Smooth muscle cell (in vitro differentiated cells): ENCODE measurements around the gene PTPN20. TPM values are rescaled to one million over a fixed set of nuclear protein-coding genes. Genes with fewer than 3 reads are reported as not detected.

Experiments used
- DNase-seq: peaks from one replicate; lab custom pipeline; 2025; ENCODE audit not compliant: unreplicated experiment; lab: John Stamatoyannopoulos, UW
- H2AFZ ChIP-seq: fragments of 200-600 bp; sonication (generic); 2 replicates; pipeline ENCODE4 v1.6.0; 2016; ENCODE audit warnings: antibody characterized with exemption, low read depth, mild to moderate bottlenecking
- H3F3A ChIP-seq: fragments of 200-600 bp; sonication (generic); 2 replicates; pipeline ENCODE4 v1.6.0; 2017; ENCODE audit warnings: antibody characterized with exemption, low read depth
- H3K27ac ChIP-seq: fragments of 200-600 bp; sonication (generic); 2 replicates; pipeline ENCODE4 v1.5.1; 2016; ENCODE audit warnings: low read depth, mild to moderate bottlenecking
- H3K27me3 ChIP-seq: fragments of 200-600 bp; sonication (generic); 2 replicates; pipeline ENCODE4 v1.6.1; 2016; ENCODE audit warnings: low read depth, mild to moderate bottlenecking
- H3K36me3 ChIP-seq: fragments of 200-600 bp; sonication (generic); 2 replicates; pipeline ENCODE4 v1.5.1; 2016; ENCODE audit warnings: low read depth
- H3K4me1 ChIP-seq: fragments of 200-600 bp; sonication (generic); 2 replicates; pipeline ENCODE4 v1.5.1; 2016; ENCODE audit warnings: low read depth
- H3K4me2 ChIP-seq: fragments of 200-600 bp; sonication (generic); 2 replicates; pipeline ENCODE4 v1.6.0; 2016; ENCODE audit warnings: mild to moderate bottlenecking
- H3K4me3 ChIP-seq: fragments of 200-600 bp; sonication (generic); 2 replicates; pipeline ENCODE4 v1.5.1; 2016; ENCODE audit warnings: mild to moderate bottlenecking
- H3K79me2 ChIP-seq: fragments of 200-600 bp; sonication (generic); 2 replicates; pipeline ENCODE4 v1.6.0; 2016; ENCODE audit warnings: low read depth, mild to moderate bottlenecking
- H3K9ac ChIP-seq: fragments of 200-600 bp; sonication (generic); 2 replicates; pipeline ENCODE4 v1.6.0; 2016; ENCODE audit warnings: low read depth
- H3K9me3 ChIP-seq: fragments of 200-600 bp; sonication (generic); replicated peaks from 2 replicates; pipeline ENCODE4 v1.5.1; 2016; ENCODE audit warnings: low read depth
- H4K20me1 ChIP-seq: fragments of 200-600 bp; sonication (generic); 2 replicates; pipeline ENCODE4 v1.6.0; 2016; ENCODE audit warnings: low read depth
- WGBS: methylation state at CpG from one replicate; pipeline ENCODE4 v1.1.7; 2016; ENCODE audit warnings: low lambda C conversion rate; 5-methylcytosine and 5-hydroxymethylcytosine counted together
- polyA plus RNA-seq: library from polyadenylated mRNA; unstranded; fragments of >200 nt; fragmentation: Nextera tagmentation; extraction: Ambion mirVana; gene quantifications from 2 replicates; pipeline ENCODE4 v1.2.1, GENCODE V29; 2016
- total RNA-seq: library from RNA; depleted of rRNA; stranded (reverse); fragments of >200 nt; gene quantifications from 2 replicates; pipeline ENCODE4 v1.2.3, GENCODE V29; 2014
- TF ChIP-seq, protein P1 (sequence below): fragments of 200-600 bp; sonication (generic); IDR thresholded peaks from 2 replicates; pipeline ENCODE4 v1.5.1; 2017; ENCODE audit warnings: borderline replicate concordance, mild to moderate bottlenecking, antibody characterized with exemption; ENCODE audit not compliant: insufficient read depth, poor library complexity, severe bottlenecking

The PTPN20 gene
- total and polyA plus RNA-seq, 2 experiments from 2014 or later: not detected

- Histone ChIP-seq H3K9ac (no peak overlapping the region), H3K36me3 (no peaks in the 10 kb centered on the region), H4K20me1 (no peaks in the 10 kb centered on the region), H2AFZ (no peak overlapping the region), H3F3A (no peaks in the 10 kb centered on the region), H3K4me2 (no peak overlapping the region), H3K4me3 (no peak overlapping the region), H3K27ac (no peak overlapping the region), H3K9me3 (no peaks in the 10 kb centered on the region), H3K4me1 (peaks cover 3% of the 10 kb centered on the region), H3K27me3 (no peaks in the 10 kb centered on the region), H3K79me2 (no peaks in the 10 kb centered on the region)
- TF ChIP-seq, protein P1, sequence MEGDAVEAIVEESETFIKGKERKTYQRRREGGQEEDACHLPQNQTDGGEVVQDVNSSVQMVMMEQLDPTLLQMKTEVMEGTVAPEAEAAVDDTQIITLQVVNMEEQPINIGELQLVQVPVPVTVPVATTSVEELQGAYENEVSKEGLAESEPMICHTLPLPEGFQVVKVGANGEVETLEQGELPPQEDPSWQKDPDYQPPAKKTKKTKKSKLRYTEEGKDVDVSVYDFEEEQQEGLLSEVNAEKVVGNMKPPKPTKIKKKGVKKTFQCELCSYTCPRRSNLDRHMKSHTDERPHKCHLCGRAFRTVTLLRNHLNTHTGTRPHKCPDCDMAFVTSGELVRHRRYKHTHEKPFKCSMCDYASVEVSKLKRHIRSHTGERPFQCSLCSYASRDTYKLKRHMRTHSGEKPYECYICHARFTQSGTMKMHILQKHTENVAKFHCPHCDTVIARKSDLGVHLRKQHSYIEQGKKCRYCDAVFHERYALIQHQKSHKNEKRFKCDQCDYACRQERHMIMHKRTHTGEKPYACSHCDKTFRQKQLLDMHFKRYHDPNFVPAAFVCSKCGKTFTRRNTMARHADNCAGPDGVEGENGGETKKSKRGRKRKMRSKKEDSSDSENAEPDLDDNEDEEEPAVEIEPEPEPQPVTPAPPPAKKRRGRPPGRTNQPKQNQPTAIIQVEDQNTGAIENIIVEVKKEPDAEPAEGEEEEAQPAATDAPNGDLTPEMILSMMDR: no peak
- DNase-seq: no peak
- WGBS: 88% methylated on average over 4 of the region's 4 CpGs
Measured at GRCh38 chr10:47041396-47042198, 130.4 kb downstream of the PTPN20 start.

DNA sequence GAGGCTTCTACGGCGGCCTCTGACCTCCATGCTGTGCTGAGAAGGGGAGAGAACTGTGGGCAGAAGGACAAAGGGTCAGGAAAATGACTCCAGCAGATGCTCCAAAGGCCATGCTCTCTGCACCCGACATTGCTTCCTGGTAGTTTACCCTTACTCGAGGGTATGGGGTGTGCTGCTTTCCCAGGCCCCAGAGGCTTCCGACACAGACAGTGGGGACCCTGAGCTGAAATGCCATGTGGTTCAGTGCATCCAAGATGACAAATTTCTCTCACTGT lies 130.9 kb downstream of the PTPN20 start:
- no peaks in the 10 kb centered on the region for H3K79me2 ChIP-seq
- H3K27me3 ChIP-seq: no peaks in the 10 kb centered on the region
- no peaks in the 10 kb centered on the region for H4K20me1 ChIP-seq
- no peak overlapping the region for H3K27ac ChIP-seq
- TF ChIP-seq, protein P1: no peak
- no peaks in the 10 kb centered on the region for H3K9me3 ChIP-seq
- H3K4me3 ChIP-seq: no peak overlapping the region
- no peaks in the 10 kb centered on the region for H3F3A ChIP-seq
- H2AFZ ChIP-seq: no peak overlapping the region
- H3K4me1 ChIP-seq: peaks cover 3% of the 10 kb centered on the region
- DNase-seq: no peak
- no peaks in the 10 kb centered on the region for H3K36me3 ChIP-seq
- no peak overlapping the region for H3K9ac ChIP-seq
- no peak overlapping the region for H3K4me2 ChIP-seq
- WGBS: 92% methylated on average over 5 of the region's 5 CpGs

DNA sequence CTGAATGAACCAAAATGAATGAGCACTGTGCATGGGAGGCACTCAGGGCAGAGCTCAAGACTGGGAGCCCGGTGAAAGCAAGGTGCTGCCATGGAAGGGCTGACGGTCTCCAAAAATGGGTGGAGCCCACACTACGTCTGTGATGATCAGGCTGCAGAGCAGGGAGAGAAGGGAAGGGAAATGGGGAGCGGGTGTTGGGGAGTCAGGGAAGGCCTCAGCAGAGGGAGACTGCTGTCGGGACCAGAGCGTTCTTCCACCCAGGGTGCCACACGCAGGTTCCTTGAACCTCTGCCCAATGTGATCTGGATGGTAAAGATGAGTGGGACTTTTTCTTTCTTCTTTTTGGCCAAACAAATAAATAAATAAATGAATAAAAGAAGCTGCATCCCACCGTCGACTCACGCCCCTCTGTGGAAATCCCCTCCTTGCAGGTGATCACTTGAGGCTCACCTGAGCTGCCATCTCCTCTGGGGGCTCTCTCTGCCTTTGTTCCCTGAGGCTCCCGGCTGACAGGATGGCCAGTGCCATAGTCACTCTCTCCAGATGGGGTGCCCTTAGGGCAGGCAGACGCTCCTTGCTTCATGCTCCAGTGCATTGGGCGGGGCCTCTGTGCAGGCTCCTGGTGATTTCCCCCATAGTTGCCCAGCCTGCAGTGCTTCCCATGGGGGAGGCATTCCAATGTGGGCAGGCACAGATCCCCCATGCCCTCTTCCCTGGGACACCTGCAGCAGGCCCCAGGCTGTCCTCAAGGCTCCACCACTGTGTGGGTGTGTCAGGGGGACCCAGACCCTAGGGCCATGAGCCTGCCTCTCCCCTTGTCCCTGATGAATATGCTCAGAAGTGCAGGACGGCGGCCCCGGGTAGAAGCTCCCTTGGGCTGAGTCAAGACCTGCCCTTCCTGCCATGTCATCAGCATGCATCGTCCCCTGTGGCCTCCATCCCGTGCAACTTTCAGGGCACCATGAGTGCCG lies 131.8 kb downstream of the PTPN20 start:
- Histone ChIP-seq H3K9me3 (no peaks in the 10 kb centered on the region), H3K4me3 (no peak overlapping the region), H3K9ac (no peak overlapping the region), H3F3A (no peaks in the 10 kb centered on the region), H4K20me1 (no peaks in the 10 kb centered on the region), H3K79me2 (no peaks in the 10 kb centered on the region), H2AFZ (no peak overlapping the region), H3K27me3 (no peaks in the 10 kb centered on the region), H3K4me2 (no peak overlapping the region), H3K27ac (no peak overlapping the region), H3K4me1 (peaks cover 3% of the 10 kb centered on the region), H3K36me3 (no peaks in the 10 kb centered on the region)
- 92% methylated on average over 19 of the region's 19 CpGs for WGBS
- TF ChIP-seq, protein P1: no peak
- no peak for DNase-seq
